GM12875 (cell line): Measurements from ENCODE around the gene CBLN3.
"Not testable (repeated sequence)": the region's sequence is repeated elsewhere in the genome, so short reads cannot be mapped to it uniquely, and the experiment has no call there.

Experiments
- H3K4me3 ChIP-seq: one replicate; pipeline ENCODE4 v1.5.1; 2011; ENCODE audit warnings: low read depth, low read length, control low read depth
- TF ChIP-seq, protein P1 (sequence below): IDR thresholded peaks from 2 replicates; pipeline ENCODE4 v1.5.1; 2011; ENCODE audit warnings: low read depth, mild to moderate bottlenecking, control low read depth, inconsistent platforms, low read length, moderate library complexity, borderline replicate concordance; ENCODE audit not compliant: insufficient read depth

The CBLN3 gene

DNA sequence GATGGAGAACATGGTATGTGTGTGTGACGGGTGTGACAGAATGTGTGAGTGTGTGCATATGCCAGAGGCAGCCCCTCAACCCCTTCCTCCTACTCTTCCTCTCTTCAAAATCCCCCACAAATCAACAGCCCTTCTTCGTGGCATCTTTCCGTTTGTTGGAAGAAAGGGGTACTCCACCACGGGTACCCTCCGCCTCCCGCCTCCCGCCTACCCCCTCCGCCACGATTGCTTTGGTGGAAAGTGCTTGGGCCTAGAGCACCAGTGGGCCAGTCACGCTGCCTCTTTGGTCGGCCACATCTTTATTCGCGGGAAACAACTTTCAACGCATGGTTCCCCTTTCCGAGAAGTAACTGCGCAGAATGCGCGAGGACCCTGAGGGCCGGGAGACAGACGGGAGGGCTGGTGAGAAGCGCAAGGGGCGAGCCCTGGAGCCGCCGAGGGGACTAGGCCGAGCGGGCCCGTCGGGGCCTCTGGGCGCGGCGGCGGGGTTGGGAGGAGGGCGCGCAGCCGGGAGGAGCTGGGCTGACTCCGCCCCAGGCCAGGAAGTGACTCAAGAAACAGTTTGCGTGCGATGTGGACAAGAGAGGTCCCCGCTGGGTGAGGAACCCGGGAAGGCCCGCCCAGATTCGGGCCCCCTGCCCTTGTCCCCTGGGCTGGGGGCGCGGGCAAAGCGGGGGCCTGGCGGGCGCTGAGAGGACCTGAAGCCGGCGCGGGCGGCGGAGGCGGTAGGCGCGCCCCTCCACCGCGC lies at the start of gene CBLN3, which contains the start of gene KHNYN:
TSS of gene CBLN3 (minus strand) at position 274 of the 748 bp plus-strand sequence. CDS start 614 bp downstream, outside the sequence.
TSS of gene KHNYN (plus strand) at position 560 of the 748 bp plus-strand sequence. CDS start 777 bp downstream, outside the sequence.
- TF ChIP-seq, protein P1, sequence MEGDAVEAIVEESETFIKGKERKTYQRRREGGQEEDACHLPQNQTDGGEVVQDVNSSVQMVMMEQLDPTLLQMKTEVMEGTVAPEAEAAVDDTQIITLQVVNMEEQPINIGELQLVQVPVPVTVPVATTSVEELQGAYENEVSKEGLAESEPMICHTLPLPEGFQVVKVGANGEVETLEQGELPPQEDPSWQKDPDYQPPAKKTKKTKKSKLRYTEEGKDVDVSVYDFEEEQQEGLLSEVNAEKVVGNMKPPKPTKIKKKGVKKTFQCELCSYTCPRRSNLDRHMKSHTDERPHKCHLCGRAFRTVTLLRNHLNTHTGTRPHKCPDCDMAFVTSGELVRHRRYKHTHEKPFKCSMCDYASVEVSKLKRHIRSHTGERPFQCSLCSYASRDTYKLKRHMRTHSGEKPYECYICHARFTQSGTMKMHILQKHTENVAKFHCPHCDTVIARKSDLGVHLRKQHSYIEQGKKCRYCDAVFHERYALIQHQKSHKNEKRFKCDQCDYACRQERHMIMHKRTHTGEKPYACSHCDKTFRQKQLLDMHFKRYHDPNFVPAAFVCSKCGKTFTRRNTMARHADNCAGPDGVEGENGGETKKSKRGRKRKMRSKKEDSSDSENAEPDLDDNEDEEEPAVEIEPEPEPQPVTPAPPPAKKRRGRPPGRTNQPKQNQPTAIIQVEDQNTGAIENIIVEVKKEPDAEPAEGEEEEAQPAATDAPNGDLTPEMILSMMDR, result no peak
- peak within 1 kb of the TSS; percentile 69 for H3K4me3 ChIP-seq

- H3K4me3 ChIP-seq, result no peak overlapping the region
Measured at GRCh38 chr14:24475261-24475660, 45.8 kb upstream of the CBLN3 start.

DNA sequence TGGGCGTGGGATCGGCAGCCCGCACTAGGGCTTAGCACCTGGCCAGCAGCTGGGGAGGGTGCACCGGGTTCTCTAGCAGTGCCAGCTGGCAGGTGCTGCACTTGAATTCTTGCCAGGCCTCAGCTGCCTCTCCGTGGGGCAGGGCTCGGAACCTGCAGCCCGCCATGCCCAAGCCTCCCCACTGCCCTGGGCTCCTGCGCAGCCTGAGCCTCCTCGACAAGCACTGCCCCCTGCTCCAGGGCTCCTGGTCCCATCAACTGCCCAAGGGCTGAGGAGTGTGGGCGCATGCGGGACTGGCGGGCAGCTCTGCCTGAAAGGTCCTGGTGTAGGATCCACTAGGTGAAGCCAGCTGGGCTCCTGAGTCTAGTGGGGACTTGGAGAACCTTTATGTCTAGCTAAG lies 43.7 kb upstream of the CBLN3 start:
- no peak overlapping the region for H3K4me3 ChIP-seq
- TF ChIP-seq, protein P1, result no peak

More at GRCh38 chr14:24475261-24475660, 45.8 kb upstream of the CBLN3 start:
- TF ChIP-seq, protein P1, result no peak

GRCh38 chr14:24470450-24470849 lies 41.0 kb upstream of the CBLN3 start:
- H3K4me3 ChIP-seq, result not testable (repeated sequence)

- TF ChIP-seq, protein P1, result no peak
- no peak overlapping the region for H3K4me3 ChIP-seq
Measured at GRCh38 chr14:24465805-24466204, 36.3 kb upstream of the CBLN3 start.

DNA sequence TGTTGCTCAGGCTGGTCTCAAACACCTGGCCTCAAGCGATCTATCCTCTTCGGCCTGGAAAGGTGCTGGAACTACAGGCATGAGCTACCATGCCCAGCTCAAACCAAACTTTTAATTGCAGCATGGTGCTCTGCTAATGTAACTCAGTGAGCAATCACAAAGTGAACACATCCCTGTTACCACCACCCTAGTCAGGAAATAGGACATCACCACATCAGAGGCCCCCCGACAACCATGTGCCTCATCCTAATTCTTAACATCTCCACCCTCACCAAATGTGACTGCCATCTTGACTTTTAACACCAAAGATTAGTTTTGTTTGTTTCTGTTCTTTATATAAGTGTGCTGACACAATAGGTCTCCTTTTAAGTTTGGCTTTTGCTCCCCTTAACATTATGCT lies 35.9 kb upstream of the CBLN3 start:
- no peak overlapping the region for H3K4me3 ChIP-seq
- TF ChIP-seq, protein P1, result no peak

GRCh38 chr14:24463884-24464785 lies 34.7 kb upstream of the CBLN3 start:
- TF ChIP-seq, protein P1, result no peak
- H3K4me3 ChIP-seq, result no peak overlapping the region
